DMS153 (cell line): Measurements from ENCODE around the gene TRAPPC3.
"Not testable (repeated sequence)": the region's sequence is repeated elsewhere in the genome, so short reads cannot be mapped to it uniquely, and the experiment has no call there.

Source experiments
- DNase-seq: peaks from one replicate; lab custom pipeline; 2025; lab: John Stamatoyannopoulos, UW

Gene TRAPPC3

DNA sequence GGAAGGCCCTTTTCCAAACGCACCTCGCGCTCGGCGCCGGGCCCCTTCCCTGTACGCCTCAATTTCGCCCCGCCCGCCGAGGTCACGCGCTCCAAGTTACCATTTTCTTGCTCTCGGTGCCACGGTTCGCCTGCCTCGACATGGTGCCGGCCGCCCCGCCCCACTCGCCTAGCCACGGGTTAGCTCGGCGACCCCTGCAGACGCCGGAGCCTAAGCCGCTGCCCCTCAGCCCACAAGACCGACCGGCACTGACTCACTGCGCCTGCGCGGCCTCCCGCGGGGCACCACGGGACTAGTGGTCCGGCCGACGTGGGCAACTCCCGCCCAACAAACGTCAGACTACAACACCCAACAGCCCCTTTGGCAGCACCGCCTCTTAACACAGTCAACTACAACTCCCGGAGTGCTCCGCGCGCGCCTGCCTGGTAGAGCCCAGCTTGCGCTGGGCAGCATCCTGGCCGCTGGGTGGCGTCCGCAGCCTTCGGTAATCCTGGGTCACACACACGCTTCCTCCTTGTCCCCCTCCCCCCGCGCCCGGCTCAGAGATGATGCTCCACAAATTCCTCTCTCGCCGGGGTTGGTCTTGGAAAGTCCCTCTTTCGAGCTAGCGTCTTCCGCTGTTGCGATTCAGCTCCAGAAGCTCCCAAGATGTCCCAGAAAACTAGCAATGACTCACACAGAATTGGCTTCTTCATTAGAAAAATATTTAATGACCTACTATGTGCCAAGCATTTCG lies at the start of gene TRAPPC3:
TRAPPC3 (minus strand) TSS at position 250 of the 736 bp plus-strand sequence; CDS start at position 142, 108 bp downstream.
- DNase-seq: peak; percentile 100

GRCh38 chr1:36198641-36199040 lies 49.4 kb upstream of the TRAPPC3 start:
- DNase-seq: no peak

- DNase-seq: not testable (repeated sequence)
Measured at GRCh38 chr1:36196805-36197204, 47.5 kb upstream of the TRAPPC3 start.

DNA sequence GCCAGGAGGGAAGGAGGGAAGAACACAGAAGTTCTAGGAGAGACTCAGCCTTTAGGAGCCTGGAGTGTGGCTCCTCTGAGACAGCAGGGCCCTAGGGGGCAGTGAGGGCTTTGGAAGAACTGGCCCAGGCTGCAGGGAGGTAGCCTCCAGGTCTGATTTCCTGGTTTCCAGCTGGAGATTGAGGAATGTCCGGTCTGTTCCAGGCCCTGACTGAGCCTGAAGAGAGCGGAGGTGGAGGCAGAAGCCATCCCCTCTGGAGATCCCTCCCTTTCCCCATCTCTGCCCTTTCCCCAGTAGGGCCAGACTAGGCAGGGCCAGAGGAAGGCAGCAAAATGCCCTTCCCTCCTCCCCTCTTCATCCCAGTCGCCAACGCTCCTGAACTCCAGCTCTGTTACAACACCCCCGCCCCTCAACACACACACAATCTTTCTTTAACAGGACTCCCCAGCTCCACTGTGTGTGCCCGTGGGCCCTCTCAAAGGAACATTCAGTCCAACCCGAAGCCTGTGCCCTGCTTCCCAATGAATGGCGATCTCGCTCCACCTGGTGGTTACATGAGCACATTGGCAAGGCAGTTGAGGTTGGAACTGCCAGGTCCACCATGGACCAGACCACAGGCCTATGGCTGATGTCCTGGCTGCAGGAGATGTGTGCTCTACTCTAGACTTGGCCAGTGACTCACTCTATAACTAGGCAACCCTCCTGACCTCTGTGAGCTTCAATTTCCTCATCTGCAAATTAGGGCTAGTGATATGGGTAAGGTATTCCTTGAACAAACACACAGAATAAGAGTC lies 38.7 kb upstream of the TRAPPC3 start:
- DNase-seq: peak; percentile 90

- DNase-seq: peak; percentile 55
Measured at GRCh38 chr1:36183309-36183856, 34.1 kb upstream of the TRAPPC3 start.

GRCh38 chr1:36182734-36183133 lies 33.4 kb upstream of the TRAPPC3 start:
- peak; percentile 54 for DNase-seq

DNA sequence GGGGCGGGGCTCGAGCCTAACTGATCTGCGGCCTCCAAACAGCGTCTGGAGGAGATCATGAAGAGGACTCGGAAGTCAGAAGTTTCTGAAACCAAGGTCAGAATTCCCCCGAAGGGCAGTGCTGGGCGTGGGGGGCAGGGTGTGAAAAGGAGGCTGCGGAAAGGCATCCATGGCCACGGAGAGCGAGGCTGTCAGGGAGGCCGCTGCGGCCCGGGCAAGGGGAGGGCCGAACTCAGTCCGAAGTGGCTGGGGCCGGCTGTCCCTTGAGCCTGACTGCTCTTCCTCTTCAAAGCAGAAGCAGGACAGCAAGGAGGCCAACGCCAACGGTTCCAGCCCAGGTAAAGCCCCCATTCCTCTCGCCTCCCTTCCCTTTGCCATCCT lies 29.9 kb upstream of the TRAPPC3 start:
- DNase-seq: no peak

GRCh38 chr1:36178471-36179219 lies 29.4 kb upstream of the TRAPPC3 start:
- no peak for DNase-seq

GRCh38 chr1:36177589-36178431 lies 28.5 kb upstream of the TRAPPC3 start:
- no peak for DNase-seq

DNA sequence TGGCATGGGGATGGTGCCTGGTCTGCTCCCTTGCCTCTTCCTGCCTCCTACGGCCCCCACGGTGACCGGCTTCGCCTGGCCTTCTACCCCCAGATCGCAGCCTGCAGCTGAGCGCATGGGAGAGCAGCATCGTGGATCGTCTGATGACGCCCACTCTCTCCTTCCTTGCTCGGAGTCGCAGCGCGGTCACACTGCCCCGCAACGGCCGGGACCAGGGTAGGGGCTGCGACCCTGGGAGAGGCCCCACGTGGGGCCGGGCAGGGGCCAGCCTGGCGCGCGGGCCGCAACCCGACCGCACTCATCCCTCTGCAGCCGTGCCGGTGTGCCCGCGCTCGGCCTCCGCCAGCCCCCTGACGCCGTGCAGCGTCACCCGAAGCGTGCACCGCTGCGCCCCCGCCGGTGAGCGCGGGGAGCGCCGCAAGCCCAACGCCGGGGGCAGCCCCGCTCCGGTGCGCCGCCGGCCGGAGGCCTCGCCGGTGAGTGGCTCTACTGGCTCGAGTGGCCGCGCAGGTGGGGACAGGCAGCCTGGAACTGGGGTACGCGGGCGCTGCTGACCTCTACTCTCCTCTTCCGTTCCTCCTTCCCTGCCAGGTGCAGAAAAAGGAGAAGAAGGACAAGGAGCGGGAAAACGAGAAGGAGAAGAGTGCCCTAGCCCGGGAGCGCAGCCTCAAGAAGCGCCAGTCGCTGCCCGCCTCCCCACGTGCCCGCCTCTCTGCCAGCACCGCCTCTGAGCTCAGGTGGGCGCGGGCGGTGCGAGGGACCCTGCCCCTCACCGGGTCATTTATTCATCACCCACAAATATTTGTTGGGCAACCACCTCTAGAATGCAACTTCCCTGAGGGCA lies 27.0 kb upstream of the TRAPPC3 start:
- no peak for DNase-seq

DNA sequence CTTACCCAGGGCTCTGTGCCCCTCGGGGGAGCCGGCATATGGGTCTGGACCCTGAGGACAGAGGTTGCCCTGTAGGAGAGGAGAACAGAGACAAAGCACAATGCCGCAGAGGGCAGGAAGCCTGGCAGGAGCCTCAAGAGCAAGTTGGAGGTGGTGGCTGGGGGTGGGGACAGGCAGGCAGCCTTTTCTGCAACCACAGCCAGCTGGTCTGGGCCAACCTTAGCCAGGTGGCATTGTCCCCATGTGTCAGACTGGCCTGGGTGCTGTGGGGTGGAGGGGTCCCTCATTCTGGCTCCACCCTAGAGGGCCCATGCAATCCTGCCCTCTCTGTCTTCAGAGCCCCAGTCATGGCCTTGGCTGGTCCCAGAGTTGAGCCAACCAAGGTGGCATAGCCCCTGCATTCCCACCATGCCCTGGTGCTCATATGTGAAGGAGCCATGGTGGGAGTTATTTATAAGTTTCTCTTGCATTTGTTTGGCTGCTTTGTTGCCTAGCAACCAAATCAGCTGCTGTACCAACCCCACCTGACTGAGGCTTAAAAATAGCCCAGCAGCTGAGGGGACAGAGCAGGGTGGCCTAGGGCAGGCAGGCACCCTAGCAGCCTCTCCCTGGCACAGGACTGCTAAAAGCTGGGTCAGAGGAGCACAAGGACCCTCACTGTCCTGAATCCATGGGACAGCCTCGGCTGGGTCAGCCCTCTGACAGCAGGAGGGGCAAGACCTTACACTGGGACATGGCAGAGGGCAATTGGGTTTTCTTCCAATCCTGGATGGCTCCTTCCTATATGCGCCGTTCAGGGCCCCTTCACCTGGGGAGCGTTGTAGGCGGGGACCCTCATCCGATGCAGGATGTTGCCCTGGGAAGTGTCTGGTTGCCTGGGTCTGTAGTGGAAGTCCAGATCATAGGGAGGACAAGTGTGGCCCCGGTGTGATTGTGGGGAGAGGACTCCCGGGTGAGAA lies 26.1 kb upstream of the TRAPPC3 start:
- peak; percentile 20 for DNase-seq

DNA sequence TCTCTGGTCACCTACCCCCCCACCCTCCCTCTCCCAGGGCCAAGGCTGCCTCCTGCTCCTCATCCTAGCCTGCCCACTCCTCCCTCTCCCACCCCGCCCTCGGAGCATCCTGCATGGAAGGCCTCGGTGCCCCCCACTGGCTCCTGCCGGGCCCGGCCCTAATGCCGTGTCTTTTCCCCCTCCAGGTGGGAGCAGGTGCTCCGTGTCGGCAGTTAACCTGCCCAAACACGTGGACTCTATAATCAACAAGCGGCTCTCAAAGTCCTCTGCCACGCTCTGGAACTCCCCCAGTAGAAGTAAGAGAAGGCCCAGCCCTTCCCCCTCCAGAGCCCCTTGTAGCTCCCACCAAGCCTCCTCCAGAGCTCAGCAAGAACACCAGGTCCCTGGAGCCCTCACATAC lies 25.4 kb upstream of the TRAPPC3 start:
- DNase-seq: no peak

DNA sequence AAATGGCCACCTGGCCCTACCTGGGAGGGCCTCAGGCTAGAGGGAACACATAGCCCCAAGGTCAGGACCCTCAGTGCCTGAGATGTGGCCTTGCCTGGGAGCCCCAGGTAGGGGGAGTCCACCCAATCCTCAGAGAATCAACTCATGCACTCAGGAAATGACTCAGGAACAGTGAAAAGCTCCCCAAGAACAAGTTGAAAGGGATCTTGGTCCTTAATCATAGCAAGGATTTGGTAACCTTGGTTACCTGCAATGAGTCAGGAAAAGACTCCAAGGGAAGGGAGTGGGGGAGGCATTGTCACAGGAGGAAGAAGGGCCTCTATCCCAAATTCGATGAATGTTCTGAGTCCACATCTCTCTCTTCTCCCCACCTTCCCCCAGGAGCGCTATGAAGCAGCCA lies 23.7 kb upstream of the TRAPPC3 start:
- DNase-seq: no peak

GRCh38 chr1:36172017-36172747 lies 22.9 kb upstream of the TRAPPC3 start:
- no peak for DNase-seq

- no peak for DNase-seq
Measured at GRCh38 chr1:36170643-36171412, 21.5 kb upstream of the TRAPPC3 start.

DNA sequence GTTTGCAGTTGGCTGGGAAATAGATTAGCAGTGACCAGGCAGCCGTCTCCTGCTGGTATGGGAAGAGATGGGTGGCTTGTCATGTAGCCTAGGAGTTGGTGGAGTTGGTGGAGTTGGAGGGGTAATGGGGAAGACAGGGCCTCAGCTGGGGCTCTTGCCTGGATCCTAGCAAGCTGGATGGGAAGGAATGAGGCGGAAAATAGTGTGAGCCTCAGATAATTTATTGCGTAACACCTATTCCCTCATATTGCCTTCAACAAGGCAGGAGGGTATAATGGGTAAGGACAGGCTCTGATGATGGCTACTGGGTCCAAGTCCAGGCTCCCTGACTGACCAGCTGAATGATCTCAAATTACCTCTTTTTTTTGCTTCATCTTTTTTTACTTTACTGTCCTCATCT lies 19.2 kb upstream of the TRAPPC3 start:
- no peak for DNase-seq

GRCh38 chr1:36166938-36167905 lies 17.9 kb upstream of the TRAPPC3 start:
- no peak for DNase-seq
